Measurements from ENCODE around the gene SPHK1.
A peak's percentile ranks its signal among the peaks of the same experiment; 100 is the strongest.

Gene SPHK1

DNA sequence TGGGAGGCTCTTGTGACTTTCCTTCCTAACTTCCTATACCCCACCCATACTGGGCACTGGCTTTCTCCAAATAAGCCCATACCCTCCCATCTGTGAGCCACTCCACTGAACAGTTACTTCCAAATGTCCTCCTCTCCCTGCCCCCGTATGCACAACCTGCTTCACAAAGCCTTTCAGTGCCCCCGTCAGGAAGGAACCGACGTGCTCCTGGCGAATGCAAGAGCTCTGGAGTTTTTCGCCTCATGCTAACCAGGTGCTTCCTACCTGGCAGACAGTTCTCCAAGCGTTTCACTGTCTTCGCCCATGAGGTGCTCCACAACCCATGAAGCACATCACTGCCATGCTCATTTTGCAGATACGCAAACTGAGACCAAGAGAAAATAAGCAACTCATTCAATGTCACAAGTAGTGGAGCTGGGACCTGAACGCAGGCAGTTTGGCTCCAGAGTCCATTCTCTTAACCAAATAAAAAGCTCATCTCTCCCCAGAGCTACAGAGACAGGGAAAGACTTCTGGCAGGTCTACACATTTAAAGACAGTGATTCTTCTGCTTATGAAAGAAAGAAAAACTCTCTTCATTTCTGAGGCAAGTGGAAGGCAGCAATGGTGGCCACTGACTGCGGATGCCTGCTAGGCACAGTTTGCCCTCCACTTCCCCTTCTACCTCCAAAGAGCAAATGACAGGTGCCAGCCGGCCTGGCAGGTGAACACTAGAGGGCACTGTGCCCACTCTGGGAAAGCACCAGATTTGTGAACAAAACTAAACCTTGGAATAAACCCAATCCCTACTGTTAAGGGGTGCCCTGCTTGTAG, 23.8 kb downstream of the SPHK1 start:
- DNase-seq: peak; percentile 63

DNA sequence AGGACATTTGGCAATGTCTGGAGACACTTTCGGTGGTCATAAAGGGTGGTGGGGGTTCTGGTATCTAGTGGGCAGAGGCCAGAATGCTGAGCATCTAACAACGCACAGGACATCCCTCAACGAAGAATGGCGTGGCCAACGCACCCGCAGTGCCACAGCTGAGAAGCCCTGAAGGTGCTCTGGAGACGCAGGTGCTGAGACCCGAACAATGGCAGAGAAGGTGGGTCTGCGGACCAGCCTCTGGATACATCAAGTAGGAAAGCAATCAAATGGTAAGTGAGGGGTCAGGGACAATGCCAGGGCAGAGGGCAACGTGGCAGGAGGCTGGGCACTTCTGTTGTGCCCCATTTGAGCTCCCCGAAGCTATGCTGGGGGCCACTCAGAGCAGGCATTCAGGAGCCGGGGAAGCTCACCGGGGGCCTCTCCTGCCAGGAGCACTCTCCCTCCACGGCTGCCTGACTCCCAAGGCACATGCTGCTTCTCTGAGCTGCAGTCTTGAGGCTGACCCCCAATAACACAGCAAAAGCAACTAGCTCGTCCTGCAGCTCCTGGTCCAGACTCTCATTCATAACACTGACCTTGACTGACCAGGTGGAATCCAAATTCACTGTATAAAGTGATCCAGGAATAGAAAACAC, 26.0 kb downstream of the SPHK1 start:
- DNase-seq: no peak

DNA sequence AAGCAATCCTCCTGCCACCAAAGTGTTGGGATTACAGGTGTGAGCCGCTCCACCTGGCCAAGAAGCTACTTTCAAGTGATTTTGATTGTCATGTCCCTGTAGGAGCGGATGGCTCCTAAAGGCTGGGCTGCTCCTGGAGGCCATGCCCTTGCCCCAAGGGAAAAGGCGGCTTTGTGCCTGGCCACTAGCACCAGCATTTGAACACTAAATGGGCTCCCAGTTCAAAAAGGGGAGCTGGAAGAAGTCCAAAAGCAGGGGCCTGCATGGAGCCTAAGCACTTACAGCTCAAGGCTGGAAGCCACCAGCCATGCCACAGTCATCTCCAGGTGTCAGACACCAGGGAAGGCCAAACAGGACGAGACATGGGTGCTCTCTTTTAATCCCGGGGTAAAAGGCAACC, 26.8 kb downstream of the SPHK1 start:
- DNase-seq: no peak

DNA sequence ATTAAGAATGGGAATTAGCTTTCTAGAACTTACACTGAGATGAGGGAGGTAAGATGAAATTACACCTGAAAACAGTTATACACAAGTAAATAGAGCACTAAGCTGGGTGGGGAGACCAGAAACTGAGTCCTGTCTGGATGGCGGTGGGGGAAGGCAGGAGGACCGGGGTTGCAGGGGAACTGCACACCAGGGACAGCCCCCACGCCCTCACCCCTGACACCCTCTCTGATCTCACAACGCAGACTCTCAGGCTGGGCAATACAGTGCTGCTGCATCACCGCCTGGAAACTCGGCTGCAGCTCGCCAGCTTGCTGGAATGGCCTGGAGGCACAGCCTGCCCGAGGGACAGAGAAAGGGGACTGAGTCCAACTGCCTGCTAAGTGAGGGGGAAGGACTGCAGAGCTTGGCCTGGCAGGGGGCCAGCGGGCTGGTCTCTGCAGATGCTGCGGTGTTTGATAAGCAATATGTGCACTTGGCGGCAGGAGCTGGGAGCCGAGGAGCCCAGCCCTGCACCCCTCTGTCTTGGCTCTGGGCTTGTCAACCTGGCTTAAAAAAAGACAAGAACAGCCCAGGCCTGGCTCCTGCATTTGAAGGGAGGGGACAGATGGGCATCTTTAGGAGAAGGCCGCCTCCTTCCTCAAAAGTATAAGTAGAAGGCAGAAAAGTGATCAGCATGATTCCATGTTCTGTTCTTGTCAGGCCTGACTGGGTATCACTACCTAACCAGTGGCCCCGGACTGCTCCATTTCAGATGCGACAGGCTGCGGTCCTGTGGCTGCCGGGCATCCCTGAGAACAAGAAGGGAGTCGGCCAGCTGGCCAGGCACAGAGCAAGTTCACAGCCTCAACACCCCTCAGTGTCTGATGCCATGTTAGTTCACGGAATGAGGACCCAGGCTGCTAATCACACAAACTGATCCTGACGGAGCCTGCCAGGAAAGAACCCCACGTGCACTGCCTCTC, 30.2 kb downstream of the SPHK1 start:
- no peak for DNase-seq

DNA sequence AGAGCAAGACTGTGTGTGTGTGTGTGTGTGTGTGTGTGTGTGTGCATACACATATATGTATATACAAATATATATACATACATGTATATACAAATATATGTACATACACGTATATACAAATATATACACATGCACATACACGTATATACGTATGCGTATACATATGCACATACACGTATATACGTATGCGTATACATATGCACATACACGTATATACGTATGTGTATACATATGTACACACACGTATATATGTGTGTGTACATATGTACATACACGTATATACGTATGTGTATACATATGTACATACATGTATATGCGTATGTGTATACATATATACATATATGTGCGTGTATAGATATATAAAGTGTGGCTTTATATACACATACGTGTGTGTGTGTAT, 31.4 kb downstream of the SPHK1 start:
- DNase-seq: no peak

DNA sequence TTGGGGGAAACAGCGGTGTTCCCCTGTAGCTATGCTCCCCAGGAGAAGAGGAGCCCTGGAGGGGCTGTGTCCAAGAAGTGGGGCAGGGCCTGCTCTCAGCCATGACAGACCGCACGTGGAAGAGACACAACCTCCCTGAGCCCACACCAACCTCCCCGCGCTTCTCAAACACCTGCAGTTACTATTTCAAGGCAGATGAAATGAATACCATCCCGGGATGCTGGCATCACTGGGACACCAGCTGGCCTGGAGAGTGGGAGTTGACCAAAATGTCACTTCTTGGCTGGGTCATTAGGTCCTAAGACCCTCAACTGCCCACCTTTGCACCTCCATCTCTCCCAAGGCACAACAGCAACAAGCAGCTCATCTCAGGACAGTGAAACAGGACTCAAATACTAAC, 32.0 kb downstream of the SPHK1 start:
- no peak for DNase-seq

DNA sequence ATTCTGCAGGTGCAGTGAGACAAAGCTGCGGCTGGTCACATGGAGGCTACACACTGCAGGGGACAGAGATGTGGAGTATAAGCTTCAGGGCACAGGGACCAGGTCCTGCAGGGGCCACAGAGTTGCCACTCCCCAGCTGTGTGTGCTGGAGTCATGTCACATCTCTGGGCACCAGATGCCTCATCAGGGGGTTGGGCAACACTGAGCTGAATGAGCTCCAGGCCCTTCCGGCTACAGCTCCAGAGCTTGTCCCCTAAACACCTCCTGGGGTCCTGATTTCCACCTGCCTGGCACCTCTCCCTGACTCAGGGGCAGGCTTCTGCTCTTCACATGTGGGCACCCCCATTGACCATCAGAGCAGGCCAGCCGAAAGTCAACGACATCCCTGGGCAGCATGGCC, 32.5 kb downstream of the SPHK1 start:
- DNase-seq: no peak

DNA sequence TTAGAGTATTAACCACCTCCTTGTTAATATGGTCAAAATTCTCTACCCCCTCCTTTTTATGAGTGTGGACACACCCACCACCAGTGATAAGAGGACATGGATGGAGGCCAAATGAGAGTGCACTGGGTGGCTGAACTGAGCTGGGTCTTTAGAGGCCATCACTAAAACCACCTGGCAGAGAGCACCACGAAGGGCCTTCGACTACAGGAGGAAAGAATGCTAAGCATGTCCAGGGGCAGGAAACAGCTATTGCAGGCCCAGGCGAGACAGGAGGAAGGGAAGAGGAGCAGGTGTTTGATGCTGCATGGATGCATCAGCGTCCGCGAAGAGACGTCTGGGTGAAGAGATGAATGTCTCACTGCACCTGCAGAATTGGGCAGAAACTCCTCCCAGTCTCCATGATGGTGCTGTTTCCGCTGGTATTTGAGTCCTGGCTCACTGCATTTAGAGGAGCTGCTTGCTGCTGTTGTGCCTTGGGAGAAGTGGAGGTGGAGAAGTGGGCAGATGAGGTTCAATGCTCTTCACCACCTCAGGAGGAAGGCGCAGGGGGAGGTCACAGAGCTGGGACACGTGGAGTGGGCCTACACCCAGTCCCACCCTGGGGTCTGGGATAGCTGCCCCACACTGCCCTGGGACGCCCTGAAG, 33.2 kb downstream of the SPHK1 start:
- no peak for DNase-seq

DNA sequence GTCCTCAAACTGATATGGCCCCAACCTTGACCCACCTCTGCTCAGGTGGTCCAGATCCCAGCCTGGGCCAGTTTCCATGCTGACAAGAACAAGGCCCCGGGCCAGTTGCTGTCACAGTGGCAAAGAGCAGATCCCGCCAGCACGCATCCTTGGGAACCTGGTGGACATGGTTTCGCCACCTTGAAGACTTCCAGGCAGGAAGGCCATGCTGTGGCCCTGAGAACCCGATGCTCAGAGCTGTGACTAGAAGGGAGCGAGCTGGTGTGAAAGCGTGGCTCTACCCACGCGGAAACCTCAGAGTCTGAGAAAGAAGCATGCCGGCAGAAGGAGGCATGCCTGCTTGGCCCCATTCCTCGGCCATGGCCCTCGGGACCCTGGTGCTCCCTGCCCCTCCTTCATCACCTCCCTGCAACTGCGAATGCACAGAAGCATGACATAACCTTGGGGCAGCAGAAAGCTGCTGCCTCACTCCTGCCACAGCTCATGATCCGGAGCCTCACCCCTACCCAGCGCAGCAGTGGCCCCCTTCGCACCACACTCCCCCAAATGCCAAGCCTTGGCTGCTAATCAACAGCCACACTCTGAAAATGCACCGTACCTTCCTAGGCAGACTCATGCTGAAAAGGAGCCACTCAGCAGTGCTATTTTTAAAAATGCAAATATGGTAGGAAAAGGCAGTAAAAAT, 35.3 kb downstream of the SPHK1 start:
- DNase-seq: no peak

DNA sequence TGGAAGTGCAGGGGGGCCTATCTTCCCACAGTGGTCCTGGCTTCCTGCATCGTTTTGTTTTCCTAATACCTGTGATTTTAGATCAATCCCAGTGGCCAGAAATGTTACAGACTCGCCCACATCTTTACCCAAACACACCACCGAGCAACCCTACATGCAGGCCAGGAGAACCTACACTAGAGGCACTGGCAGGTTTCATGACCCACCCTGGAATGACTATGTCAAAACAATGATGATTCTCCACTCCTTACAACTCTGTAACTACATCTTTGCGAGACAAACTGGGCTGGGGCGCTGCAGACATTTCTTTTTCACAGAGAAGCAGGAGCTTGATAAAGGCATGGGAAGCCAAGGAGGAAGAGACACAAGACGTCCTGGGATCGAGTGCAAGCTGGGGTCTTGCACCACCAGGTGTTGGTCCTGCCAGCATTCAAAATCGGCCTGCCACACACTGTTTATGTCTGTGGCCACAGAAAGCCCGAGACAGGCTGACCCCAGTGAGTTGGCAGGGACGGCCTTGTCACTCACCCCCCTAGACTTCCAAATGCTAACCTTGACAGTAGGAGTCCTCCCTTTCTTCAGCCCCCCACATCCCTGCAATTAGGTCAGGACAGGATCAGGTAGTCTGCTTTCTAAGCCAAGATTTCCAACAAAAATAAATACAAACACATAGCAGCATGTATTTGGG, 36.1 kb downstream of the SPHK1 start:
- DNase-seq: no peak

DNA sequence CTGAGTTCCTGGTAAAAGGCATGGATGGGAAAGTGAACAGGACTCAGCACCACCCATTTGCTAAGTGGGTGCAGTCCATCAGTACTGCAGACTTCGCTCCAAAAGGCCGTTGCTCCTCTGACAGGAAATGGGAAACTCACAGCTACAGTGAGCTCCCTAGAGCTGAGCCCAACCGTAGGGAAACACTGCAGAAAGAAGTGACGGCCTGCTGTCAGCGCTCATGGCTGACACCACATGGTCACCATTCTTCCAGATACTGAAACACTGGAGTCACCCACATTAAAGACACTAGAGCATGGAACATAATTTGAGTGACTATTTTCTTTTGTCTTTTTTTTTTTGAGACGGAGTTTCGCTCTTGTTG, 36.6 kb downstream of the SPHK1 start:
- no peak for DNase-seq

DNA sequence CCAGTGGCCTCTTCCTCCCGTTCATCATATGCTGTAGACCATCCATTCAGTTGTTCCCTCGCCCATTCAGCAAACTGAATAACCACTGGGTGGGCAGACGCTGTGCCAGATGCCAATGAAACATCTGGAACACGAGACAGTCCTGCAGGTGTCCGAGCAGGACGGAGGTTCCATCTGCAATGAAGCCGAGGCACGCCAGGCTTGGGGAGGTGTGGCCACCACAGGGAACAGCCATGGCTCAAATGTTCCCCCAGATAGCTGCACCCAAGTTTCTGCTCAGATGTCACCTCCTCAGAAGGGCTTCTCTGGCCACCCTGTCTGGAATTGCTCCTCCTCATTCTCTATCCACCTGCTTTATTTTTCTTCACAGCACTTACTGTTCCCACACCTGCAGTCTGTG, 38.0 kb downstream of the SPHK1 start:
- DNase-seq: no peak

DNA sequence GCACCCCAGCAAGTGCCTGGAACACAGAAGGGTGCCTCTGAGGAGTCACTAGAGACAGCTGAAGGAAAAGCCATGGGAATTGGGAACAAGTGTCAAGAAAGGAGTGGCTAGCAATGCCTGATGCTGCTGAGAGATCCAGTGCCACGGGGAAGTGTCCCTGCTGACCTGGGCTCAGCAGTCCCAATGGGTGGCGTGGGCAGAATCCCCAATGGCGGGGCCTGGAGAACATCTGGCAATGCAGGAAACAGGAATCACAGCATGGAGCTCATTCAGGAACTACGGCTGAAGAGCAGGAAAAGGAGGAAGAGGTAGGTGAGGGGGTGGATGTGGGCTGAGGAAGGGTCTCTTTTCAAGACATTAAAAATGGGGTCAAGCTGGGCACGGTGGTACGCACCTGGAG, 38.5 kb downstream of the SPHK1 start:
- DNase-seq: no peak

DNA sequence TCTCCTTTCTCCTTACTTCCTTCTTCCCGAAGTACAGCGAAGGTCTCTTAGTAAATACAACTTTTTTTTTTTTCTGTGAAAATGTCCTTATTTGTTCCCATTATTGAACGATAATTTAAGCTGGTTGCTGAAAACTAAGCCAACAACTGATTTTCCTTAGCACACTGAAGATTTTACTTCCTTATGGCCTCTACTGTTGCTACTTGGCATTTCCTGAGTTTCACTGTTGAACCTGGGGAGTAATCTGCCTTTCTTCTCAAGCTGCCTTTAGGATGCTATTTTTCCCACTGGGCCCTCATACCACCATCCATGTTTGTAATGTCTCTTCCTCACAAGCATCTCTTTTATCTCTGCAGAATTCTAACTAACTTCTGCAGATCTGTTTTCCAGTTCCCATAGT, 42.4 kb downstream of the SPHK1 start:
- no peak for DNase-seq

DNA sequence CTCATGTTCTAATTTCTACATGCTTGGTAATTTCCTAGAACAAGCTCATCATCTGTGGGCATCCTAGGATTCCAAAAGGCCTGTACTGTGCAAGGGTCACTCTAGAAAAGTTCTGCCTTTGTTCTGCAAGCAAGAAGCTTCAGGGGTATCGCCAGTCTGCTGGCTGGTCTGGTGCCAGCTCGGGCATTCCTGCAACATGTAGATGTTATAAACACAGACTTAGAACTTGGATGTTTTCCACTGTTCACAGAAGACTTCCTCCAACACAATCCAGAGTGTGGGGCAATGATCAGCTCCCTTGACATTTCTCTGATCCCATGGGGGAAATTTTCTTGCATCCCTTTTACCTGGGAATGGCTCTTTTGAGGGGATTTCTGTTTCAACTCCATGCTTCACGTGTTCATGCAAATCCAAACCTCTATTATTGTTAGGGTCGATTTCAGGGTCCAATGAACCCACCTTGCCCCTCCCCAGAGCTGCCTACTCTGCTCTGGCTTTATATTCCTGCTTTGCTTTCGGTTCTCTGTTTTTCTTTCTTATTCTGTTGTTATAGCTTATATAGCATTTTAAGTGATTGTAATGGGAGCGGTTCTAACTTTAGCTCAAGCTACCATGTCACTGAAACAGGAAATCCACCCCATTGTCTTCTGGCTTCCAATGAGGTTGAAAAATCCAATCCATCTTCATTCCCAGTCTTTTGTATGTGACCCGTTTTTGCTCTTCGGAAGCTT, 43.3 kb downstream of the SPHK1 start:
- no peak for DNase-seq

DNA sequence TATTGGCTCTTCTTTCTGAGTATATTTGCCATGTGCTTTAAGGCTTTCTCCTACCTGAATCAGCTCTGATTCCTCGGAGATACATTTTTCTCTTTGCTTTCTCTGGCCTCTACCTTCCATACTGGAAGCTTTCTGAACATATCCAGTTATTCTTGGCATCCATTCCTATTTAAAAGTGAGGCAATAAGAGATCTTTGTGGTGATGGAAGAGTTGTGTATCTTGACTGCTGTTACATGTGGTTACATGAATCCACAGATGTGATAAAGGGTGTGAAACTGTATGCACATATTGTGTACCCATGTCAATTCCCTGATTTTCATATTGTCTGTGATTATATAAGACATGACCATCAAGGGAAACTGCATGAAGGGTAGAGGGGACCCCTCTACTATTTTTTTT, 44.1 kb downstream of the SPHK1 start:
- DNase-seq: no peak

DNA sequence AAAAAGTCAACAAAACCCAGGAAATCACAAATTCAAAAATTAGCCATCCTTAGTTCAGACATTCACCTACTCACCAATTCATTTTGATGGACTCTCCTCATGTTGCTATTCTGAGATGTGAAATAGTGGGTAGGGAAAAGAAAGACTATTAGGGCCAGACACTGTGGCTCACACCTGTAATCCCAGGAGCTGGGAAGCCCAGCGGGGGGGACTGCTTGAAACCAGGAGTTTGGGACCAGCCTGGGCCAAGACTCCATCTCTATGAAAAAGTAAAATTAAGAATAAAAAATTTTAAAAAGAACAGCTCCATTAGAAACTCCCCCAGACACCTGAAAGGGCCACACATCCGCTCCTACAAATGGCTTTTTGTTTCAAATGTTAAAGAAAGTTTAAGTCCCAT, 47.1 kb downstream of the SPHK1 start:
- no peak for DNase-seq

DNA sequence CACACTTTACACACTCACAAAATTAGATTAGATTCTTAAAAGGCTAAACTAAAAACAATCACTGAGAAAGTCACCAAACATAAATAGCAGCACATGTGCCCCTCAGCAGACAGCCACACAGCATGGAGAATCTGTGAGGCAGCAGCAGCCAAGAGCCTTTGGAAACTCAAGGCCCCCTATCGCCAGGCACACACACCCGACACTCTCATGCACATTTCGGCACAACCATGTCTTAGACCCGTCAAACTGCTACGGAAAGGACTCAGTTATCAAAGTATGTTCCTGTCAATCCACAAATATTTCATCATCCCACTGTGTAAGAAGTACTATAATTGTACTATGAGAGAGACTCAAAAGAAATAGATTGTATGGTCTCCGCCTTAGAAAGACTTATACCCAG, 47.6 kb downstream of the SPHK1 start:
- DNase-seq: no peak

DNA sequence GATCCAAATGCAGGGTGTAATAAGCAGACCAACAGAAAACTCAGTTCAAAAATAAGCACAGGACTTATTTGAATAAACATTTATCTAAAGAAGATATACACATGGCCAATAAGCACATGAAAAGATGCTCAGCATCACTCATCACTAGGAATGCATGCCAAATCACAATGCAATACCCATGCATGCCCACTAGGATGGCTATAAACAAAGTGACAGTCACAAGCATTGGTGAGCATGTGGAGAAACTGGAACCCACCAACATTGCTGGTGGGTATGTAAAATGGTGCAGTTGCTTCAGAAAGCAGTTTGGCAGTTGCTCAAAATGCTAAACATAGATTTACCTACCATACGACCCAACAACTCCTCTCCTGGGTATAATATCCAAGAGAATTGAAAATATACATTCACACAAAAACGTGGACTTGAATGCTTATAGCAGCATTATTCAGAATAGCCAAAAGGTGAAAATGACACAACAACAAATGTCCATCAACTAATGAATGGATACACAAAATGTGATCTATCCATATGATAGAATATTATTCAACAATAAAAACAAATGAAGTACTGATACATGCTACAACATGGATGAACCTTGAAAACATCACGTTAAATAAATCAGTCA, 48.4 kb downstream of the SPHK1 start:
- no peak for DNase-seq

DNA sequence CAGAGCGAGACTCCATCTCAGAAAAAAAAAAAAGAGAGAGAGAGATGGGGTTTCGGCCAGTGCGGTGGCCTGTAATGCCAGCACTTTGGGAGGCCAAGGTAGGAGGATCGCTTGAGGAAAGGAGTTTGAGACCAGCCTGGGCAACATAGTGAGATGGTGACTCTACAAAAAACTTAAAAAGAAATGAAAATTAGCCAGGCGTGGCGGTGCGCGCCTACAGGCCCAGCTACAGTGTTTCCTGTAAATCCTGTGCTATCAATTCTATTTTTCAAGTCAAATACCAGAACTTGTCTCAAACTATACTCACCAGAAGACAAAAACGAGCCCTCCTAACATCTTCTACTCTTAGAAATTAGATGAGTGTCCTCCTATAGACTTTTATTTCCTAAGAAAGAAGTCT, 49.3 kb downstream of the SPHK1 start:
- DNase-seq: no peak

DNA sequence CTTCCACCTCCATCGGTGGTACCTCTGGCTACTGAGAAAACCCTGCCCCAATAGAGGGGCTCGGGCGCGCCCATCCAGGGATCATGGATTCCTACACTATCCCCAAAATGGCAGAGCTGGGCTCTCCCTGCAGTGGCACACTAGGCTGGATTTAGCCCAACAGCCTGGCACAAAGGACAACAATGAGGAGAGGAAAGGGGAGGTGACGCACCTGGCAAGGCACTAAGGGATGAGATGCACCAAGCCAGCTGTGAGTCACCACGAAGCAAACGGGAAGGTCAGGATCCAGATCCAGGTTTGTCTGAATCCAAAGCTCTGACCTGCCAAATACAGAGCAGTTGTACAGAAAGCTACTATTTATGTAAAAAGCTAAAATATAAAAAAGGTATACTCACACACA, 50.5 kb downstream of the SPHK1 start:
- DNase-seq: peak; percentile 25
